HG03095 (cell line): ENCODE data around the gene LTBP1.

Experiments used
- ATAC-seq: cut with Tn5 transposase; IDR thresholded peaks from one replicate; pipeline ENCODE4 v1.9.1; 2021; ENCODE audit warnings: moderate library complexity; ENCODE audit not compliant: unreplicated experiment

Gene LTBP1

GRCh38 chr2:33069894-33070651 is 123.3 kb downstream of the LTBP1 start:
- no peak for ATAC-seq

GRCh38 chr2:33071591-33071990 is 124.8 kb downstream of the LTBP1 start:
- ATAC-seq: no peak

GRCh38 chr2:33072614-33073013 is 125.9 kb downstream of the LTBP1 start:
- ATAC-seq: no peak

GRCh38 chr2:33073018-33073417 is 126.3 kb downstream of the LTBP1 start:
- no peak for ATAC-seq

- no peak for ATAC-seq
These were observed 127.4 kb downstream of the LTBP1 start for GRCh38 chr2:33074197-33074596.

GRCh38 chr2:33077311-33077710 is 130.6 kb downstream of the LTBP1 start:
- no peak for ATAC-seq

- ATAC-seq: no peak
These were observed 131.1 kb downstream of the LTBP1 start for GRCh38 chr2:33077844-33078243.

GRCh38 chr2:33081691-33082090 is 134.9 kb downstream of the LTBP1 start:
- no peak for ATAC-seq

- no peak for ATAC-seq
These were observed 137.1 kb downstream of the LTBP1 start for GRCh38 chr2:33083699-33084387.

- no peak for ATAC-seq
These were observed 137.7 kb downstream of the LTBP1 start for GRCh38 chr2:33084433-33084832.

- no peak for ATAC-seq
These were observed 138.9 kb downstream of the LTBP1 start for GRCh38 chr2:33085646-33086045.

GRCh38 chr2:33086400-33087015 is 139.8 kb downstream of the LTBP1 start:
- ATAC-seq: no peak

- ATAC-seq: no peak
These were observed 143.9 kb downstream of the LTBP1 start for GRCh38 chr2:33090553-33091134.

GRCh38 chr2:33091541-33092123 is 144.9 kb downstream of the LTBP1 start:
- no peak for ATAC-seq

GRCh38 chr2:33093283-33093993 is 146.7 kb downstream of the LTBP1 start:
- ATAC-seq: no peak

GRCh38 chr2:33094303-33094702 is 147.6 kb downstream of the LTBP1 start:
- ATAC-seq: no peak

GRCh38 chr2:33099989-33100388 is 153.2 kb downstream of the LTBP1 start:
- ATAC-seq: no peak

GRCh38 chr2:33100921-33101320 is 154.2 kb downstream of the LTBP1 start:
- ATAC-seq: no peak

- ATAC-seq: no peak
These were observed 157.4 kb downstream of the LTBP1 start for GRCh38 chr2:33104052-33104623.

GRCh38 chr2:33104726-33105125 is 158.0 kb downstream of the LTBP1 start:
- ATAC-seq: no peak
